IMR-90 (cell line): ENCODE results near the gene ZNF335. TPM values are rescaled to one million over a fixed set of nuclear protein-coding genes. Genes with fewer than 3 reads are reported as not detected.

Experiments used
- ATAC-seq: fragments of 200-7000 bp; cut with Tn5 transposase; 2 replicates; pipeline ENCODE4 v1.9.1; 2020; ENCODE audit warnings: low read depth, mild to moderate bottlenecking, moderate library complexity
- BruUV-seq: library from RNA; stranded (reverse); fragments of 400-500 nt; replicated peaks from 2 replicates; lab custom pipeline; 2021; lab: Mats Ljungman, UMichigan
- CTCF ChIA-PET: fragments of 300-600 bp; formaldehyde crosslinking; extraction: SDS; loops from one replicate; lab custom pipeline; 2021; ENCODE audit warnings: antibody characterized with exemption; lab: Yijun Ruan, JAX
- POLR2A ChIA-PET: fragments of 300-600 bp; sonication (Branson Sonifier 250); formaldehyde crosslinking; loops from one replicate; lab custom pipeline; 2022; ENCODE audit warnings: antibody characterized with exemption; ENCODE audit not compliant: unreplicated experiment; lab: Charles Lee
- DNase-seq: peaks from one replicate; pipeline ENCODE4 v3.0.0; 2013
- H2AFZ ChIP-seq: replicated peaks from 2 replicates; pipeline ENCODE3; 2013; ENCODE audit warnings: low read length, mild to moderate bottlenecking; ENCODE audit not compliant: poor library complexity
- H2AK5ac ChIP-seq: 2 replicates; pipeline ENCODE4 v1.6.1; 2013; ENCODE audit warnings: low read depth, low read length, inconsistent platforms
- H2AK9ac ChIP-seq: replicated peaks from 2 replicates; pipeline ENCODE3; 2013; ENCODE audit warnings: mild to moderate bottlenecking, low read depth, low read length, moderate library complexity; ENCODE audit not compliant: poor library complexity
- H2BK120ac ChIP-seq: 2 replicates; pipeline ENCODE4 v1.6.1; 2013; ENCODE audit warnings: low read depth, low read length, inconsistent platforms
- H2BK15ac ChIP-seq: 3 replicates; pipeline ENCODE4 v1.6.1; 2013; ENCODE audit warnings: low read depth, low read length, inconsistent platforms
- H2BK20ac ChIP-seq: 2 replicates; pipeline ENCODE4 v1.6.1; 2013; ENCODE audit warnings: low read depth, mild to moderate bottlenecking, inconsistent platforms, low read length, moderate library complexity
- H2BK5ac ChIP-seq: 2 replicates; pipeline ENCODE4 v1.6.1; 2013; ENCODE audit warnings: mild to moderate bottlenecking, low read depth, low read length, inconsistent platforms; ENCODE audit not compliant: poor library complexity, severe bottlenecking
- H3K14ac ChIP-seq: replicated peaks from 2 replicates; pipeline ENCODE4 v1.6.1; 2013; ENCODE audit warnings: low read depth, low read length, inconsistent platforms
- H3K18ac ChIP-seq: 2 replicates; pipeline ENCODE4 v1.6.1; 2013; ENCODE audit warnings: low read depth, low read length, control low read depth
- H3K23ac ChIP-seq: 2 replicates; pipeline ENCODE4 v1.6.1; 2013; ENCODE audit warnings: low read depth, low read length, inconsistent platforms
- H3K27ac ChIP-seq: 2 replicates; pipeline ENCODE4 v1.5.1; 2013; ENCODE audit warnings: mild to moderate bottlenecking, control low read depth, low read length; ENCODE audit not compliant: insufficient read depth
- H3K27me3 ChIP-seq: 2 replicates; pipeline ENCODE4 v1.6.1; 2013; ENCODE audit warnings: low read length; ENCODE audit not compliant: control insufficient read depth, insufficient read depth
- H3K36me3 ChIP-seq: 2 replicates; pipeline ENCODE4 v1.6.1; 2013; ENCODE audit warnings: low read length, mixed read lengths; ENCODE audit not compliant: control insufficient read depth, insufficient read depth
- H3K4ac ChIP-seq: 2 replicates; pipeline ENCODE4 v1.6.1; 2013; ENCODE audit warnings: low read depth, low read length, inconsistent platforms
- H3K4me1 ChIP-seq: 2 replicates; pipeline ENCODE4 v1.6.1; 2013; ENCODE audit warnings: low read length, mixed read lengths; ENCODE audit not compliant: control insufficient read depth, insufficient read depth
- H3K4me2 ChIP-seq: 2 replicates; pipeline ENCODE4 v1.6.1; 2013; ENCODE audit warnings: low read depth, mild to moderate bottlenecking, control low read depth, low read length, moderate library complexity
- H3K4me3 ChIP-seq: 2 replicates; pipeline ENCODE4 v1.5.1; 2013; ENCODE audit warnings: low read depth, mild to moderate bottlenecking, control low read depth, low read length, moderate library complexity; ENCODE audit not compliant: insufficient read depth
- H3K56ac ChIP-seq: 2 replicates; pipeline ENCODE4 v1.6.1; 2013; ENCODE audit warnings: low read length, inconsistent platforms; ENCODE audit not compliant: insufficient read depth; ENCODE audit errors: extremely low read depth
- H3K79me1 ChIP-seq, 2 experiments: 2 replicates each; pipeline ENCODE4 v1.6.1; 2013; ENCODE audit warnings: low read length in 2 of 2, inconsistent platforms in 1 of 2, low read depth in 1 of 2
- H3K9ac ChIP-seq: 2 replicates; pipeline ENCODE4 v1.6.1; 2013; ENCODE audit warnings: low read depth, low read length, control low read depth
- H3K9me1 ChIP-seq: 2 replicates; pipeline ENCODE4 v1.6.1; 2013; ENCODE audit warnings: low read length, inconsistent platforms; ENCODE audit not compliant: insufficient read depth
- H3K9me3 ChIP-seq: 2 replicates; pipeline ENCODE4 v1.6.1; 2013; ENCODE audit warnings: low read length; ENCODE audit not compliant: control insufficient read depth, insufficient read depth
- H4K20me1 ChIP-seq: 2 replicates; pipeline ENCODE4 v1.6.1; 2013; ENCODE audit warnings: low read length, inconsistent platforms; ENCODE audit not compliant: insufficient read depth
- H4K5ac ChIP-seq: 2 replicates; pipeline ENCODE4 v1.6.1; 2013; ENCODE audit warnings: mild to moderate bottlenecking, low read depth, low read length, control low read depth
- H4K8ac ChIP-seq, 2 experiments: 2 replicates each; pipeline ENCODE4 v1.6.1; 2013; ENCODE audit warnings: low read depth in 2 of 2, low read length in 2 of 2, control low read depth in 1 of 2, inconsistent platforms in 1 of 2
- H4K91ac ChIP-seq: 2 replicates; pipeline ENCODE4 v1.6.1; 2013; ENCODE audit warnings: low read depth, low read length, inconsistent platforms; ENCODE audit not compliant: insufficient read depth
- BHLHE40 ChIP-seq: fragments of 150-350 bp; IDR thresholded peaks from 2 replicates; pipeline ENCODE4 v1.6.1; 2016; ENCODE audit warnings: mild to moderate bottlenecking, low read depth, low read length
- CEBPB ChIP-seq: IDR thresholded peaks from 2 replicates; pipeline ENCODE4 v1.6.1; 2012; ENCODE audit warnings: low read depth, low read length, improper control_type of control experiment
- CHD1 ChIP-seq: IDR thresholded peaks from 2 replicates; pipeline ENCODE4 v1.6.1; 2012; ENCODE audit warnings: low read depth, low read length, improper control_type of control experiment
- FOS ChIP-seq: fragments of 150-350 bp; IDR thresholded peaks from 2 replicates; pipeline ENCODE4 v1.6.1; 2016; ENCODE audit warnings: low read depth, low read length
- MAZ ChIP-seq: IDR thresholded peaks from 2 replicates; pipeline ENCODE4 v1.6.1; 2012; ENCODE audit warnings: low read depth, mild to moderate bottlenecking, low read length, improper control_type of control experiment, moderate library complexity, borderline replicate concordance
- MXI1 ChIP-seq: IDR thresholded peaks from 2 replicates; pipeline ENCODE4 v1.6.1; 2012; ENCODE audit warnings: low read depth, mild to moderate bottlenecking, low read length, moderate library complexity, borderline replicate concordance
- NFE2L2 ChIP-seq: fragments of 150-350 bp; IDR thresholded peaks from 2 replicates; pipeline ENCODE4 v1.6.1; 2016; ENCODE audit warnings: low read depth, mild to moderate bottlenecking, low read length
- POLR2A ChIP-seq: IDR thresholded peaks from 2 replicates; pipeline ENCODE4 v1.6.1; 2012; ENCODE audit warnings: mild to moderate bottlenecking, low read depth, low read length
- RAD21 ChIP-seq: IDR thresholded peaks from 2 replicates; pipeline ENCODE4 v1.6.1; 2012; ENCODE audit warnings: low read length, improper control_type of control experiment
- RCOR1 ChIP-seq: IDR thresholded peaks from 2 replicates; pipeline ENCODE4 v1.6.1; 2012; ENCODE audit warnings: mild to moderate bottlenecking, low read length, improper control_type of control experiment; ENCODE audit not compliant: insufficient replicate concordance
- RFX5 ChIP-seq: IDR thresholded peaks from 2 replicates; pipeline ENCODE4 v1.8.0; 2012; ENCODE audit warnings: low read depth, mild to moderate bottlenecking, low read length, moderate library complexity
- WGBS, 2 experiments: methylation state at CpG; one replicate each; pipeline versions ENCODE4 v1.1.5 to v1.1.7; 2013; ENCODE audit warnings: missing lambda C conversion rate in 2 of 2; ENCODE audit not compliant: insufficient read length in 1 of 2; ENCODE audit errors: extremely low coverage in 2 of 2; 5-methylcytosine and 5-hydroxymethylcytosine counted together
- dilution Hi-C: fragments of 300-500 bp; cut with HindIII; formaldehyde crosslinking; loops from one replicate; pipeline ENCODE4 v1.14.3; 2018; ENCODE audit warnings: low sequenced_read_pairs; ENCODE audit not compliant: unreplicated experiment
- in situ Hi-C: fragments of 300-500 bp; cut with MboI; formaldehyde crosslinking; loops from 3 replicates; pipeline ENCODE4 v1.14.3; 2019; ENCODE audit warnings: low sequenced_read_pairs, inconsistent platforms, mixed read lengths
- intact Hi-C: fragments of 100-400 bp; cut with micrococcal nuclease; formaldehyde crosslinking; loops from 2 replicates; pipeline ENCODE4 v1.10.0; 2022
- polyA plus RNA-seq, 3 experiments: library from polyadenylated mRNA; depleted of rRNA; stranded (reverse); fragments of >200 nt; gene quantifications; 2 replicates each; pipeline ENCODE4 v1.2.3, GENCODE V29; 2012; ENCODE audit warnings: low replicate concordance in 1 of 3
- total RNA-seq: library from RNA; depleted of rRNA; stranded (reverse); fragments of >200 nt; gene quantifications from 2 replicates; pipeline ENCODE4 v1.2.3, GENCODE V29; 2012
- TF ChIP-seq, protein P1 (sequence below): conservative IDR thresholded peaks from 2 replicates; pipeline ENCODE4 v1.5.1; 2012; ENCODE audit warnings: mild to moderate bottlenecking, low read depth, low read length, improper control_type of control experiment
- TF ChIP-seq, protein P2 (sequence below): fragments of 150-350 bp; IDR thresholded peaks from 2 replicates; pipeline ENCODE4 v1.6.1; 2017; ENCODE audit warnings: mild to moderate bottlenecking, antibody characterized with exemption, low read length, low read depth
- TF ChIP-seq, protein P3 (sequence below): fragments of 150-350 bp; IDR thresholded peaks from 2 replicates; pipeline ENCODE4 v1.6.1; 2016; ENCODE audit warnings: low read depth, mild to moderate bottlenecking, low read length, moderate library complexity, borderline replicate concordance

The ZNF335 gene
- total and polyA plus RNA-seq, 2 of the 4 experiments (the other 2 are of a cell fraction): 11.8 to 17.8 TPM

DNA sequence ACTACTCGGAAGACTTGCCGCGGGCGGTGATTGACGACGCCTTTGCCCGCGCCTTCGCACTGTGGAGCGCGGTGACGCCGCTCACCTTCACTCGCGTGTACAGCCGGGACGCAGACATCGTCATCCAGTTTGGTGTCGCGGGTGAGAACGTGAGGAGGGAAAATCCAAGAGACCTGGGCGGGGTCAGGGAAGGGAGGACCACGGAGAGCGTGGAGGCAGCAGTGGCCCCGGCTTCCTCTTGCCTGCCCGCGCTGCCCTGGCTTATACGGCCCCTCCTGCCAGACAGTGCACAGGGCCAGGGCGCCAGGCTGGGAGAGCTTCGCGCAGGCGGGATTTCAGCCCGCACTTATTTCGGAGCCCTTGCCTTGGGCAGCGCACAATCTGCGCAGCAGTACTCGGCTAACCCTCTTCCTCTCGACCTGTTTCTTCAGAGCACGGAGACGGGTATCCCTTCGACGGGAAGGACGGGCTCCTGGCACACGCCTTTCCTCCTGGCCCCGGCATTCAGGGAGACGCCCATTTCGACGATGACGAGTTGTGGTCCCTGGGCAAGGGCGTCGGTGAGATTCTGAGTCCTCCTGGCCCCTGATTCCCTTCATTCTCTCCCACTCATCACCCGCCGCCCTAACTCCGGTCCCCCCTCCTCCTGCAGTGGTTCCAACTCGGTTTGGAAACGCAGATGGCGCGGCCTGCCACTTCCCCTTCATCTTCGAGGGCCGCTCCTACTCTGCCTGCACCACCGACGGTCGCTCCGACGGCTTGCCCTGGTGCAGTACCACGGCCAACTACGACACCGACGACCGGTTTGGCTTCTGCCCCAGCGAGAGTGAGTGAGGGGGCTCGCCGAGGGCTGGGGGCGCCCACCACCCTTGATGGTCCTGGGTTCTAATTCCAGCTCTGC, 38.7 kb upstream of the ZNF335 start:
- H3K56ac ChIP-seq: no peak overlapping the region
- H3K79me1 ChIP-seq: no peaks in the 10 kb centered on the region
- POLR2A ChIA-PET: no interaction called here
- no peak overlapping the region for H3K9ac ChIP-seq
- H2AFZ ChIP-seq: peak overlapping the region; percentile 40
- no peak overlapping the region for H4K8ac ChIP-seq
- no peak overlapping the region for H2BK15ac ChIP-seq
- H3K18ac ChIP-seq: no peak overlapping the region
- 15% methylated on average over 45 of the region's 74 CpGs; no CpG with 5 or more reads in 1 of the 2 experiments for WGBS, 2 experiments
- dilution Hi-C loops: no loop called here
- H3K36me3 ChIP-seq: no peaks in the 10 kb centered on the region
- H2AK9ac ChIP-seq: no peak overlapping the region
- no peak overlapping the region for H2BK20ac ChIP-seq
- intact Hi-C loops: loop anchor here (10.0 kb wide), 1 partner anchor 466 kb away; the partner anchor contains the start of gene EPPIN
- H3K4me3 ChIP-seq: no peak overlapping the region
- no peak overlapping the region for H3K27ac ChIP-seq
- H2BK5ac ChIP-seq: no peak overlapping the region
- H3K9me3 ChIP-seq: peaks cover 14% of the 10 kb centered on the region
- H3K9me1 ChIP-seq: no peaks in the 10 kb centered on the region
- H4K5ac ChIP-seq: no peak overlapping the region
- no peaks in the 10 kb centered on the region; the same call in 1 of the 2 replicates for H4K20me1 ChIP-seq
- no peak overlapping the region for H2AK5ac ChIP-seq
- no peak overlapping the region for H3K4me2 ChIP-seq
- in situ Hi-C loops: no loop called here
- no peak overlapping the region for H3K14ac ChIP-seq
- H3K27me3 ChIP-seq: peaks cover 71% of the 10 kb centered on the region
- BruUV-seq: no TSS peak
- H2BK120ac ChIP-seq: no peak overlapping the region
- no peak overlapping the region for H3K23ac ChIP-seq
- DNase-seq (peak; percentile 7), ATAC-seq (no peak)
- H4K91ac ChIP-seq: no peak overlapping the region
- CTCF ChIA-PET: no interaction called here
- H3K4ac ChIP-seq: no peak overlapping the region
- no peaks in the 10 kb centered on the region for H3K4me1 ChIP-seq
- TF ChIP-seq POLR2A (no peak), MXI1 (no peak), CHD1 (no peak), MAZ (no peak), BHLHE40 (no peak), RFX5 (no peak), FOS (no peak), CEBPB (no peak), NFE2L2 (no peak), RCOR1 (no peak), RAD21 (no peak)
- TF ChIP-seq, protein P1, sequence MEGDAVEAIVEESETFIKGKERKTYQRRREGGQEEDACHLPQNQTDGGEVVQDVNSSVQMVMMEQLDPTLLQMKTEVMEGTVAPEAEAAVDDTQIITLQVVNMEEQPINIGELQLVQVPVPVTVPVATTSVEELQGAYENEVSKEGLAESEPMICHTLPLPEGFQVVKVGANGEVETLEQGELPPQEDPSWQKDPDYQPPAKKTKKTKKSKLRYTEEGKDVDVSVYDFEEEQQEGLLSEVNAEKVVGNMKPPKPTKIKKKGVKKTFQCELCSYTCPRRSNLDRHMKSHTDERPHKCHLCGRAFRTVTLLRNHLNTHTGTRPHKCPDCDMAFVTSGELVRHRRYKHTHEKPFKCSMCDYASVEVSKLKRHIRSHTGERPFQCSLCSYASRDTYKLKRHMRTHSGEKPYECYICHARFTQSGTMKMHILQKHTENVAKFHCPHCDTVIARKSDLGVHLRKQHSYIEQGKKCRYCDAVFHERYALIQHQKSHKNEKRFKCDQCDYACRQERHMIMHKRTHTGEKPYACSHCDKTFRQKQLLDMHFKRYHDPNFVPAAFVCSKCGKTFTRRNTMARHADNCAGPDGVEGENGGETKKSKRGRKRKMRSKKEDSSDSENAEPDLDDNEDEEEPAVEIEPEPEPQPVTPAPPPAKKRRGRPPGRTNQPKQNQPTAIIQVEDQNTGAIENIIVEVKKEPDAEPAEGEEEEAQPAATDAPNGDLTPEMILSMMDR: no peak
- TF ChIP-seq, protein P2, sequence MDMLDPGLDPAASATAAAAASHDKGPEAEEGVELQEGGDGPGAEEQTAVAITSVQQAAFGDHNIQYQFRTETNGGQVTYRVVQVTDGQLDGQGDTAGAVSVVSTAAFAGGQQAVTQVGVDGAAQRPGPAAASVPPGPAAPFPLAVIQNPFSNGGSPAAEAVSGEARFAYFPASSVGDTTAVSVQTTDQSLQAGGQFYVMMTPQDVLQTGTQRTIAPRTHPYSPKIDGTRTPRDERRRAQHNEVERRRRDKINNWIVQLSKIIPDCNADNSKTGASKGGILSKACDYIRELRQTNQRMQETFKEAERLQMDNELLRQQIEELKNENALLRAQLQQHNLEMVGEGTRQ: no peak
- TF ChIP-seq, protein P3, sequence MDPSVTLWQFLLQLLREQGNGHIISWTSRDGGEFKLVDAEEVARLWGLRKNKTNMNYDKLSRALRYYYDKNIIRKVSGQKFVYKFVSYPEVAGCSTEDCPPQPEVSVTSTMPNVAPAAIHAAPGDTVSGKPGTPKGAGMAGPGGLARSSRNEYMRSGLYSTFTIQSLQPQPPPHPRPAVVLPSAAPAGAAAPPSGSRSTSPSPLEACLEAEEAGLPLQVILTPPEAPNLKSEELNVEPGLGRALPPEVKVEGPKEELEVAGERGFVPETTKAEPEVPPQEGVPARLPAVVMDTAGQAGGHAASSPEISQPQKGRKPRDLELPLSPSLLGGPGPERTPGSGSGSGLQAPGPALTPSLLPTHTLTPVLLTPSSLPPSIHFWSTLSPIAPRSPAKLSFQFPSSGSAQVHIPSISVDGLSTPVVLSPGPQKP: no peak
